IPS DF 4.7 (cell line): ENCODE data around the gene APP.
"Not testable (repeated sequence)": the region's sequence is repeated elsewhere in the genome, so short reads cannot be mapped to it uniquely, and the experiment has no call there.

Experiments used
- DNase-seq: peaks from one replicate; pipeline ENCODE4 v3.0.0-alpha.2; 2013; ENCODE audit warnings: low spot score; ENCODE audit errors: extremely low read depth

Gene APP

GRCh38 chr21:25944672-25945213 is 225.8 kb downstream of the APP start:
- DNase-seq, result no peak

GRCh38 chr21:25944082-25944481 is 226.5 kb downstream of the APP start:
- DNase-seq, result no peak

- no peak for DNase-seq
Observed at GRCh38 chr21:25942135-25942534, 228.4 kb downstream of the APP start.

- no peak for DNase-seq
Observed at GRCh38 chr21:25939396-25939761, 231.2 kb downstream of the APP start.

- DNase-seq, result no peak
Observed at GRCh38 chr21:25938658-25939395, 231.7 kb downstream of the APP start.

- DNase-seq, result no peak
Observed at GRCh38 chr21:25936776-25937175, 233.8 kb downstream of the APP start.

- DNase-seq, result no peak
Observed at GRCh38 chr21:25934771-25935224, 235.8 kb downstream of the APP start.

GRCh38 chr21:25934130-25934529 is 236.4 kb downstream of the APP start:
- no peak for DNase-seq

GRCh38 chr21:25931765-25932164 is 238.8 kb downstream of the APP start:
- no peak for DNase-seq

GRCh38 chr21:25929856-25930520 is 240.6 kb downstream of the APP start:
- no peak for DNase-seq

- DNase-seq, result no peak
Observed at GRCh38 chr21:25927195-25927880, 243.2 kb downstream of the APP start.

GRCh38 chr21:25925936-25926335 is 244.6 kb downstream of the APP start:
- no peak for DNase-seq

GRCh38 chr21:25925064-25925800 is 245.3 kb downstream of the APP start:
- no peak for DNase-seq

GRCh38 chr21:25918152-25918551 is 252.4 kb downstream of the APP start:
- DNase-seq, result not testable (repeated sequence)

GRCh38 chr21:25916226-25916625 is 254.3 kb downstream of the APP start:
- no peak for DNase-seq

GRCh38 chr21:25913479-25913878 is 257.1 kb downstream of the APP start:
- no peak for DNase-seq

GRCh38 chr21:25912402-25912746 is 258.2 kb downstream of the APP start:
- no peak for DNase-seq

- no peak for DNase-seq
Observed at GRCh38 chr21:25911730-25912401, 258.7 kb downstream of the APP start.

- DNase-seq, result no peak
Observed at GRCh38 chr21:25910809-25911208, 259.8 kb downstream of the APP start.

- DNase-seq, result no peak
Observed at GRCh38 chr21:25909341-25909740, 261.2 kb downstream of the APP start.

GRCh38 chr21:25908495-25908894 is 262.1 kb downstream of the APP start:
- DNase-seq, result no peak
